Central memory CD4-positive, alpha-beta T cell (primary cell): Measurements from ENCODE around the gene R3HCC1L.
"Not testable (repeated sequence)": the region's sequence is repeated elsewhere in the genome, so short reads cannot be mapped to it uniquely, and the experiment has no call there.

Source experiments
- DNase-seq: peaks from one replicate; pipeline ENCODE4 v3.0.0; 2022

The R3HCC1L gene

GRCh38 chr10:98133075-98133752 lies 1.2 kb upstream of the R3HCC1L start:
- DNase-seq = not testable (repeated sequence)

GRCh38 chr10:98134117-98134430 lies 383 bp upstream of the R3HCC1L start:
- no peak for DNase-seq

- no peak for DNase-seq
These were observed 904 bp downstream of the R3HCC1L start for GRCh38 chr10:98135222-98135899.

- DNase-seq = not testable (repeated sequence)
These were observed 2.3 kb downstream of the R3HCC1L start for GRCh38 chr10:98136775-98137174.

- peak; percentile 36 for DNase-seq
These were observed 3.6 kb downstream of the R3HCC1L start for GRCh38 chr10:98138031-98138430.

- no peak for DNase-seq
These were observed 5.0 kb downstream of the R3HCC1L start for GRCh38 chr10:98139431-98139830.

GRCh38 chr10:98141484-98142073 lies 7.1 kb downstream of the R3HCC1L start:
- no peak for DNase-seq

- no peak for DNase-seq
These were observed 10.5 kb downstream of the R3HCC1L start for GRCh38 chr10:98144985-98145384.

GRCh38 chr10:98149858-98150257 lies 15.4 kb downstream of the R3HCC1L start:
- no peak for DNase-seq

- no peak for DNase-seq
These were observed 16.1 kb downstream of the R3HCC1L start for GRCh38 chr10:98150544-98150943.

GRCh38 chr10:98152778-98153177 lies 18.3 kb downstream of the R3HCC1L start:
- not testable (repeated sequence) for DNase-seq

GRCh38 chr10:98153213-98153958 lies 18.9 kb downstream of the R3HCC1L start:
- DNase-seq = not testable (repeated sequence)

GRCh38 chr10:98154076-98154475 lies 19.6 kb downstream of the R3HCC1L start:
- no peak for DNase-seq

- no peak for DNase-seq
These were observed 24.1 kb downstream of the R3HCC1L start for GRCh38 chr10:98158576-98158975.

GRCh38 chr10:98163941-98164340 lies 29.5 kb downstream of the R3HCC1L start:
- DNase-seq = no peak

GRCh38 chr10:98167191-98167590 lies 32.7 kb downstream of the R3HCC1L start:
- DNase-seq = no peak

GRCh38 chr10:98168147-98168546 lies 33.7 kb downstream of the R3HCC1L start:
- DNase-seq = no peak

GRCh38 chr10:98168766-98169165 lies 34.3 kb downstream of the R3HCC1L start:
- DNase-seq = no peak

- no peak for DNase-seq
These were observed 34.9 kb downstream of the R3HCC1L start for GRCh38 chr10:98169379-98169778.

GRCh38 chr10:98170249-98171117 lies 36.0 kb downstream of the R3HCC1L start:
- DNase-seq = no peak

GRCh38 chr10:98172073-98172472 lies 37.6 kb downstream of the R3HCC1L start:
- no peak for DNase-seq

- DNase-seq = no peak
These were observed 38.0 kb downstream of the R3HCC1L start for GRCh38 chr10:98172495-98172894.

- DNase-seq = no peak
These were observed 38.8 kb downstream of the R3HCC1L start for GRCh38 chr10:98173260-98173659.
